RWPE2 (cell line): Measurements from ENCODE around the gene DNAI1.

Experiments used
- ATAC-seq: fragments of 200-7000 bp; cut with Tn5 transposase; 3 replicates; pipeline ENCODE4 v1.9.1; 2021; ENCODE audit warnings: low read depth
- DNase-seq: peaks from one replicate; pipeline ENCODE4 v3.0.0-alpha.2; 2020; ENCODE audit warnings: low spot score
- H3K27ac ChIP-seq: fragments of 450-650 bp; 2 replicates; pipeline ENCODE4 v1.5.1; 2017; ENCODE audit warnings: mild to moderate bottlenecking; ENCODE audit not compliant: poor library complexity, severe bottlenecking
- H3K27me3 ChIP-seq: fragments of 250-450 bp; sonication (Bioruptor Pico); 2 replicates; pipeline ENCODE4 v1.5.1; 2021; ENCODE audit warnings: mild to moderate bottlenecking, moderate library complexity; ENCODE audit not compliant: insufficient read depth, poor library complexity, severe bottlenecking
- H3K36me3 ChIP-seq: fragments of 250-450 bp; sonication (Bioruptor Pico); 2 replicates; pipeline ENCODE4 v1.5.1; 2020; ENCODE audit warnings: low read depth, mild to moderate bottlenecking, moderate library complexity
- H3K4me1 ChIP-seq: fragments of 250-450 bp; sonication (Bioruptor Pico); 2 replicates; pipeline ENCODE4 v1.5.1; 2021; ENCODE audit warnings: mild to moderate bottlenecking, moderate library complexity; ENCODE audit not compliant: insufficient read depth, poor library complexity, severe bottlenecking
- H3K4me3 ChIP-seq: fragments of 250-450 bp; sonication (Bioruptor Pico); 2 replicates; pipeline ENCODE4 v1.5.1; 2021; ENCODE audit warnings: mild to moderate bottlenecking, moderate library complexity; ENCODE audit not compliant: severe bottlenecking
- H3K9me3 ChIP-seq: fragments of 250-450 bp; sonication (Bioruptor Pico); 2 replicates; pipeline ENCODE4 v1.5.1; 2021; ENCODE audit warnings: mild to moderate bottlenecking, moderate library complexity; ENCODE audit not compliant: severe bottlenecking
- CTCF ChIP-seq: fragments of 450-650 bp; IDR thresholded peaks from one replicate; pipeline ENCODE4 v1.5.1; 2017; ENCODE audit warnings: mild to moderate bottlenecking, moderate library complexity; ENCODE audit not compliant: poor library complexity, severe bottlenecking

DNAI1 gene

GRCh38 chr9:34440017-34440416 lies 18.6 kb upstream of the DNAI1 start:
- TF ChIP-seq CTCF = no peak
- ATAC-seq (no peak), DNase-seq (no peak)
- Histone ChIP-seq H3K9me3 (no peaks in the 10 kb centered on the region), H3K4me3 (no peak overlapping the region), H3K27ac (no peak overlapping the region), H3K4me1 (peaks cover 7% of the 10 kb centered on the region), H3K27me3 (no peaks in the 10 kb centered on the region), H3K36me3 (no peaks in the 10 kb centered on the region)

DNA sequence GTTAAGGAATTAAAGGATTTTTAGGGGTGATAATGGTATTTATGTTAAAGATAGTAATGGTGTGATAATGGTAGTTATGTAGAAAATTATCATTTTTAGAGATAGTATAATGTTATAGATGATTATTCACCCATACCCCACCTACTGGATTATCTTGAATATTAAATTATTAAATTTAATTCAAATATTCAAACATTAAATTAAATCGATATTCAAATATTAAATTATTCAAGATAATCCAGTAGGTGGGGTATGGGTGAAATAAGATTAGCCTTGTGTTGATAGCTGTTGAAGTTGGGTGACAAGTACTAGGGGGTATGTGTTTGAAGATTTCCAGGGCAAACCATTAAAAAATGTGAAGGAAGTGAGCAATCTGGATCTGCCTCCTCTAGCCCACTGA lies 15.8 kb upstream of the DNAI1 start:
- TF ChIP-seq CTCF = no peak
- H3K27ac ChIP-seq = no peak overlapping the region
- H3K4me1 ChIP-seq = peaks cover 7% of the 10 kb centered on the region

GRCh38 chr9:34443533-34443932 lies 15.1 kb upstream of the DNAI1 start:
- no peak overlapping the region for H3K4me3 ChIP-seq
- ATAC-seq (no peak), DNase-seq (no peak)
- no peaks in the 10 kb centered on the region for H3K9me3 ChIP-seq
- H3K36me3 ChIP-seq = no peaks in the 10 kb centered on the region
- H3K27me3 ChIP-seq = no peaks in the 10 kb centered on the region
- H3K27ac ChIP-seq = no peak overlapping the region
- peaks cover 7% of the 10 kb centered on the region for H3K4me1 ChIP-seq
- no peak for TF ChIP-seq CTCF

More for the DNA sequence above, 15.8 kb upstream of the DNAI1 start:
- ATAC-seq (no peak), DNase-seq (no peak)
- Histone ChIP-seq H3K9me3 (no peaks in the 10 kb centered on the region), H3K4me3 (no peak overlapping the region), H3K36me3 (no peaks in the 10 kb centered on the region), H3K27me3 (no peaks in the 10 kb centered on the region)

- Histone ChIP-seq H3K36me3 (no peaks in the 10 kb centered on the region), H3K4me3 (no peak overlapping the region), H3K4me1 (peaks cover 7% of the 10 kb centered on the region), H3K9me3 (no peaks in the 10 kb centered on the region), H3K27me3 (no peaks in the 10 kb centered on the region), H3K27ac (no peak overlapping the region)
- DNase-seq (no peak), ATAC-seq (no peak)
- no peak for TF ChIP-seq CTCF
Measured at GRCh38 chr9:34443976-34444375, 14.6 kb upstream of the DNAI1 start.

DNA sequence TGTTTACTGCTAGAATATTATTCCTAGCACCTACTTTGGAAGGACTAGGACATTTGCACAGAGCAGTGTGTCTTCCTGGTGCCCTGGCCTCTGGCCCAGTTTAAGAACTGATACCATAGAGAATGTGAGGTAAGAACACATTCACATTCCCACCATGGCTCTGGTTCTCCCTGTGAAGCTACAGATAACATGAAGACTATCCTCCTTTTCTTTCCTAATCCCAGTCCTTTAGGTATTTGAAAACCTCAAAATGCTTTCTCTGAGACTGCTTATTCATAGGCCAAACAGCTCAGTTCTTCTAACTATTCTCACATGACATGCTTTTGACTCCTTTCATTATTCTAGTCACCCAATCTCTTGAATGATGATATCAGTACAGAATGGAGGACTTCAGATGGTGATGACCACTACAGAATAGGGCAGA lies 12.1 kb upstream of the DNAI1 start:
- no peaks in the 10 kb centered on the region for H3K27me3 ChIP-seq
- no peak overlapping the region for H3K27ac ChIP-seq
- no peaks in the 10 kb centered on the region for H3K36me3 ChIP-seq
- ATAC-seq (no peak), DNase-seq (no peak)
- H3K9me3 ChIP-seq = no peaks in the 10 kb centered on the region
- no peaks in the 10 kb centered on the region for H3K4me1 ChIP-seq
- no peak for TF ChIP-seq CTCF
- no peak overlapping the region for H3K4me3 ChIP-seq
